Measurements from ENCODE around the gene HMX2. TPM values are rescaled to one million over a fixed set of nuclear protein-coding genes. Genes with fewer than 3 reads are reported as not detected.

Gene HMX2
- total and polyA plus RNA-seq, 2 of the 13 experiments (the other 11 are each of a cell fraction or from before 2014, with no cell fraction given): not detected

DNA sequence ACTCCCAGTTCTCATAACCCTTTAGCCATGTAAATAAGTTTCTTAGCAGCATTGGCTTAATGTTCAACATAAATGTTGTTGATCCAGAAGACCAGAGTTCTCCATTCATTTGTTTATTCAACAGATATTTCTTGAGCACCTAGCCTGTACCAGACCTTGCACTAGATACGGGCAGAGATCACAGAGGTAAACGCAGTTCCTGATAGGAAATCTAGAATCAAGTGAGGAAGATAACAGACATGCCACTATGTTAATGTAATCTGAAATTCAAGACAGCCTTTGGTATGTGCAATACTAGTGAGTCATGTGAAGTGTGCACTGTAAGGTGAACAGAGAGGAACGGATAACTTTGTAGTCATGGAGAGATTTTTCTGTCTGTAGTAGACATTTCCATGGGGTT, 9.3 kb downstream of the HMX2 start (continued):
- TF ChIP-seq, protein P1, sequence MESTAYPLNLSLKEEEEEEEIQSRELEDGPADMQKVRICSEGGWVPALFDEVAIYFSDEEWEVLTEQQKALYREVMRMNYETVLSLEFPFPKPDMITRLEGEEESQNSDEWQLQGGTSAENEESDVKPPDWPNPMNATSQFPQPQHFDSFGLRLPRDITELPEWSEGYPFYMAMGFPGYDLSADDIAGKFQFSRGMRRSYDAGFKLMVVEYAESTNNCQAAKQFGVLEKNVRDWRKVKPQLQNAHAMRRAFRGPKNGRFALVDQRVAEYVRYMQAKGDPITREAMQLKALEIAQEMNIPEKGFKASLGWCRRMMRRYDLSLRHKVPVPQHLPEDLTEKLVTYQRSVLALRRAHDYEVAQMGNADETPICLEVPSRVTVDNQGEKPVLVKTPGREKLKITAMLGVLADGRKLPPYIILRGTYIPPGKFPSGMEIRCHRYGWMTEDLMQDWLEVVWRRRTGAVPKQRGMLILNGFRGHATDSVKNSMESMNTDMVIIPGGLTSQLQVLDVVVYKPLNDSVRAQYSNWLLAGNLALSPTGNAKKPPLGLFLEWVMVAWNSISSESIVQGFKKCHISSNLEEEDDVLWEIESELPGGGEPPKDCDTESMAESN (CRISPR knock-in tag; conservative IDR thresholded peaks at IDR 0.05): 0 out of 2 replicates have a peak, but pooled peaks have one; percentile 41
- TF ChIP-seq, protein P2, sequence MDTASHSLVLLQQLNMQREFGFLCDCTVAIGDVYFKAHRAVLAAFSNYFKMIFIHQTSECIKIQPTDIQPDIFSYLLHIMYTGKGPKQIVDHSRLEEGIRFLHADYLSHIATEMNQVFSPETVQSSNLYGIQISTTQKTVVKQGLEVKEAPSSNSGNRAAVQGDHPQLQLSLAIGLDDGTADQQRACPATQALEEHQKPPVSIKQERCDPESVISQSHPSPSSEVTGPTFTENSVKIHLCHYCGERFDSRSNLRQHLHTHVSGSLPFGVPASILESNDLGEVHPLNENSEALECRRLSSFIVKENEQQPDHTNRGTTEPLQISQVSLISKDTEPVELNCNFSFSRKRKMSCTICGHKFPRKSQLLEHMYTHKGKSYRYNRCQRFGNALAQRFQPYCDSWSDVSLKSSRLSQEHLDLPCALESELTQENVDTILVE (CRISPR knock-in tag; IDR thresholded peaks at IDR 0.05): no peak
- TF ChIP-seq RBM22 (optimal IDR thresholded peaks at IDR 0.05; ENCODE audit: low read length): no peak
- TF ChIP-seq, protein P3, sequence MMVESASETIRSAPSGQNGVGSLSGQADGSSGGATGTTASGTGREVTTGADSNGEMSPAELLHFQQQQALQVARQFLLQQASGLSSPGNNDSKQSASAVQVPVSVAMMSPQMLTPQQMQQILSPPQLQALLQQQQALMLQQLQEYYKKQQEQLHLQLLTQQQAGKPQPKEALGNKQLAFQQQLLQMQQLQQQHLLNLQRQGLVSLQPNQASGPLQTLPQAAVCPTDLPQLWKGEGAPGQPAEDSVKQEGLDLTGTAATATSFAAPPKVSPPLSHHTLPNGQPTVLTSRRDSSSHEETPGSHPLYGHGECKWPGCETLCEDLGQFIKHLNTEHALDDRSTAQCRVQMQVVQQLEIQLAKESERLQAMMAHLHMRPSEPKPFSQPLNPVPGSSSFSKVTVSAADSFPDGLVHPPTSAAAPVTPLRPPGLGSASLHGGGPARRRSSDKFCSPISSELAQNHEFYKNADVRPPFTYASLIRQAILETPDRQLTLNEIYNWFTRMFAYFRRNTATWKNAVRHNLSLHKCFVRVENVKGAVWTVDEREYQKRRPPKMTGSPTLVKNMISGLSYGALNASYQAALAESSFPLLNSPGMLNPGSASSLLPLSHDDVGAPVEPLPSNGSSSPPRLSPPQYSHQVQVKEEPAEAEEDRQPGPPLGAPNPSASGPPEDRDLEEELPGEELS (CRISPR knock-in tag; IDR thresholded peaks at IDR 0.05): peak; percentile 66; the same call in 1 of the 2 replicates
- no peak for TF ChIP-seq POLR2A (IDR thresholded peaks at IDR 0.05; ENCODE audit: insufficient read depth in 1 of 2, low read depth in 2 of 2, low read length in 2 of 2)
- no peak for TF ChIP-seq ZSCAN29 (CRISPR knock-in tag; conservative IDR thresholded peaks at IDR 0.05)
- TF ChIP-seq ZNF451 (CRISPR knock-in tag; IDR thresholded peaks at IDR 0.05): no peak
- peak; percentile 48; the same call in 1 of the 2 replicates for TF ChIP-seq SIX1 (CRISPR knock-in tag; IDR thresholded peaks at IDR 0.05; ENCODE audit: borderline replicate concordance)
- TF ChIP-seq ZNF772 (CRISPR knock-in tag; IDR thresholded peaks at IDR 0.05): no peak
- TF ChIP-seq ZNF670 (CRISPR knock-in tag; IDR thresholded peaks at IDR 0.05; ENCODE audit: borderline replicate concordance): no peak
- TF ChIP-seq ZNF839 (CRISPR knock-in tag; IDR thresholded peaks at IDR 0.05; ENCODE audit: borderline replicate concordance): no peak
- TF ChIP-seq MIER3 (CRISPR knock-in tag; IDR thresholded peaks at IDR 0.05; ENCODE audit: borderline replicate concordance): 0 out of 2 replicates have a peak, but pooled peaks have one; percentile 21
- TF ChIP-seq AHR (CRISPR knock-in tag; IDR thresholded peaks at IDR 0.05): no peak
- TF ChIP-seq, protein P4, sequence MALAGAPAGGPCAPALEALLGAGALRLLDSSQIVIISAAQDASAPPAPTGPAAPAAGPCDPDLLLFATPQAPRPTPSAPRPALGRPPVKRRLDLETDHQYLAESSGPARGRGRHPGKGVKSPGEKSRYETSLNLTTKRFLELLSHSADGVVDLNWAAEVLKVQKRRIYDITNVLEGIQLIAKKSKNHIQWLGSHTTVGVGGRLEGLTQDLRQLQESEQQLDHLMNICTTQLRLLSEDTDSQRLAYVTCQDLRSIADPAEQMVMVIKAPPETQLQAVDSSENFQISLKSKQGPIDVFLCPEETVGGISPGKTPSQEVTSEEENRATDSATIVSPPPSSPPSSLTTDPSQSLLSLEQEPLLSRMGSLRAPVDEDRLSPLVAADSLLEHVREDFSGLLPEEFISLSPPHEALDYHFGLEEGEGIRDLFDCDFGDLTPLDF (CRISPR knock-in tag; IDR thresholded peaks at IDR 0.05): no peak
- TF ChIP-seq PHF20 (CRISPR knock-in tag; IDR thresholded peaks at IDR 0.05): no peak
- TF ChIP-seq HNF4A (CRISPR knock-in tag; IDR thresholded peaks at IDR 0.05): peak; percentile 62
- no peak for TF ChIP-seq RAD51 (IDR thresholded peaks at IDR 0.05; ENCODE audit: borderline replicate concordance)
- TF ChIP-seq, protein P5, sequence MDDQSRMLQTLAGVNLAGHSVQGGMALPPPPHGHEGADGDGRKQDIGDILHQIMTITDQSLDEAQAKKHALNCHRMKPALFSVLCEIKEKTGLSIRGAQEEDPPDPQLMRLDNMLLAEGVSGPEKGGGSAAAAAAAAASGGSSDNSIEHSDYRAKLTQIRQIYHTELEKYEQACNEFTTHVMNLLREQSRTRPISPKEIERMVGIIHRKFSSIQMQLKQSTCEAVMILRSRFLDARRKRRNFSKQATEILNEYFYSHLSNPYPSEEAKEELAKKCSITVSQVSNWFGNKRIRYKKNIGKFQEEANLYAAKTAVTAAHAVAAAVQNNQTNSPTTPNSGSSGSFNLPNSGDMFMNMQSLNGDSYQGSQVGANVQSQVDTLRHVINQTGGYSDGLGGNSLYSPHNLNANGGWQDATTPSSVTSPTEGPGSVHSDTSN (CRISPR knock-in tag; IDR thresholded peaks at IDR 0.05; ENCODE audit: borderline replicate concordance): no peak
- TF ChIP-seq, protein P6, sequence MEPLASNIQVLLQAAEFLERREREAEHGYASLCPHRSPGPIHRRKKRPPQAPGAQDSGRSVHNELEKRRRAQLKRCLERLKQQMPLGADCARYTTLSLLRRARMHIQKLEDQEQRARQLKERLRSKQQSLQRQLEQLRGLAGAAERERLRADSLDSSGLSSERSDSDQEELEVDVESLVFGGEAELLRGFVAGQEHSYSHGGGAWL (CRISPR knock-in tag; IDR thresholded peaks at IDR 0.05): no peak
- peak; percentile 19; the same call in 1 of the 2 replicates for TF ChIP-seq TARDBP (CRISPR knock-in tag; IDR thresholded peaks at IDR 0.05)
- TF ChIP-seq CEBPB (IDR thresholded peaks at IDR 0.05; ENCODE audit: borderline replicate concordance, low read depth, low read length): peak; percentile 49; the same call in 1 of the 2 replicates
- no peak for TF ChIP-seq ZFY (CRISPR knock-in tag; IDR thresholded peaks at IDR 0.05)
- no peak for TF ChIP-seq TCF7 (IDR thresholded peaks at IDR 0.05; ENCODE audit: low read depth)

Measured in HepG2 (cell line).